NCI-H2107 treated with DMSO at 0.1 percent for 48 hours (cell line): ENCODE data around the gene CBX3.
"Not testable (repeated sequence)": the region's sequence is repeated elsewhere in the genome, so short reads cannot be mapped to it uniquely, and the experiment has no call there.

ENCODE experiments used
- DNase-seq: peaks from one replicate; lab custom pipeline; 2025; ENCODE audit not compliant: unreplicated experiment; lab: John Stamatoyannopoulos, UW

The CBX3 gene

DNA sequence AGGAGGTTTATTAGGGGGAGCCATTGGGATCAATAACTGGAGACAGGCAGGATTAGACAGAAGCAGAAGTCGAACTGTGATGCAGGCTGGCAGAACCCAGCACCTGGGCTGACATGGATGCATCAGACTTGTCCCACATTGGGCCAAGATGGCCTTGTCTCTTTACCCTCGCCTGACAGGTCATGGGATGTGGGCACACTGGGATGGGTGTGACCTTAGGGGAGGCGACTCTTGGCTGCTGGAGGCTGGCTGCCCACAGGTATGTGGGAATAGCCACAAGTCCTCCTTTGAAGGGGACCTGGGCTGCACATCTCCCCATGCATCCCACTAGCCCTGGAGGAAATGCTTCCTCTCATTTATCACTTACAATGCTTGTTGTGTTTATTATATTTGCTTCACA is 32.3 kb upstream of the CBX3 start:
- no peak for DNase-seq

DNA sequence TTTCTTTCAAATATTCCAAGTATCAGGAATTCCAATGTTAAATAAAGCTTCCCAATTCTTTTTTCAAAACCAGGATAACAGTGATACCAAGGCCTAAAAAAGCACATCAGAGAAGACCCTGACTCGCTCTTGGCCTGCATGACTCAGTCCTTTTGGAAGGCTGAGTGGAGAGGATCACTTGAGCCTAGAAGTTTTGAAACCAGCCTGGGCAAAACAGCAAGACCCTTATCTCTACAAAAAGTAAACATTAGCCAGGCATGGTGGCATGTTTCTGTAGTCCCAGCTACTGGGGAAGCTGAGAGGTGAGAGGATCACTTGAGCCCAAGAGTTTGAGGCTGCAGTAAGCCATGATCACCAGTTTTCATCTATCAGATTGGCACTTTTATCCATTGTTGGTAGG is 30.9 kb upstream of the CBX3 start:
- DNase-seq = no peak

DNA sequence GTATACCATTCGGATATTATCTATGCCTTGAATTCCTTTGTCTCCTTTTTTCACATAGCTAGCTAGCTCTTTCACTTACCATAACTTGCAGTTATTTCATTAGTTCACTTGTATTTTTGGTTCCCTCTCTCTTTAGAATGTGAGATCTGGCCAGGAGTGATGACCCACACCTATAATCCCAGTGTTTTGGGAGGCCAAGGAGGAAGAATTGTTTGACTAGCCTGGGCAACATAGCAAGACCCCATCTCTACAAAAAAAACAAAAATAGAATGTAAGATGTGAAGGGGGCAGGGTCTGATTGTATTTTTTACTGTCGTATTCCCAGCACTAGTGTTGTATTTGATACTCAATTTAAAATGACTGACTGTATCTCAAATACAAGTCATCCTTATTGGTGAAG is 29.9 kb upstream of the CBX3 start:
- no peak for DNase-seq

DNA sequence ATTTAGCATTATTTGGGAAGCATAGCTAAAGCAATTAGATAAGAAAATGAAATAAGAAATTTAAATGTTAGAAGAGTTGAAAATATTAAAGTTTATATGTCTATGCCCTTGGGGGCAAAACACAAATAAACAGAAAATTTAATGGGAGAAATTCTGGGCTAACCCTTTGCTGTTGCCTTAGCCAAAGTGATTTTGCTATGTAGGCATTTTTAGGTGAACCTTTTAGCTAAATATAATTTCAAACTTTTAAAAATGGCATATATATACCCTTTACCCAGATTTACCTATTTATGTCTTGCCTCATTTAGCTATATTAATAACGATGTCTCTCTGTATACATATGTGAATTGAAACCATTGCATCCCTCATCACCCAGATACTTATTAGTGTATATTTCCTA is 29.5 kb upstream of the CBX3 start:
- no peak for DNase-seq

DNA sequence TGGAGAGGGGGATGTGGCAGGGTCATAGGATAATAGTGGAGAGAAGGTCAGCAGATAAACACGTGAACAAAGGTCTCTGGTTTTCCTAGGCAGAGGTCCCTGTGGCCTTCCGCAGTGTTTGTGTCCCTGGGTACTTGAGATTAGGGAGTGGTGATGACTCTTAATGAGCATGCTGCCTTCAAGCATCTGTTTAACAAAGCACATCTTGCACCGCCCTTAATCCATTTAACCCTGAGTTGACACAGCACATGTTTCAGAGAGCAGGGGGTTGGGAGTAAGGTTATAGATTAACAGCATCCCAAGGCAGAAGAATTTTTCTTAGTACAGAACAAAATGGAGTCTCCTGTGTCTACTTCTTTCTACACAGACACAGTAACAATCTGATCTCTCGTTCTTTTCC is 25.6 kb upstream of the CBX3 start:
- not testable (repeated sequence) for DNase-seq

DNA sequence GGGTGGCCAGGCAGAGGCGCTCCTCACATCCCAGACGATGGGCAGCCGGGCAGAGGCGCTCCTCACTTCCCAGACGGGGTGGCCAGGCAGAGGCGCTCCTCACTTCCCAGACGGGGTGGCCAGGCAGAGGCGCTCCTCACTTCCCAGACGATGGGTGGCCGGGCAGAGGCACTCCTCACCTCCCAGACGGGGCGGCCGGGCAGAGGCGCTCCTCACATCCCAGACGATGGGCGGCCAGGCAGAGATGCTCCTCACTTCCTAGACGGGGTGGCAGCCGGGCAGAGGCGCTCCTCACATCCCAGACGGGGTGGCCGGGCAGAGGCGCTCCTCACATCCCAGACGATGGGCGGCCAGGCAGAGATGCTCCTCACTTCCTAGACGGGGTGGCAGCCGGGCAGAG is 24.8 kb upstream of the CBX3 start:
- not testable (repeated sequence) for DNase-seq

DNA sequence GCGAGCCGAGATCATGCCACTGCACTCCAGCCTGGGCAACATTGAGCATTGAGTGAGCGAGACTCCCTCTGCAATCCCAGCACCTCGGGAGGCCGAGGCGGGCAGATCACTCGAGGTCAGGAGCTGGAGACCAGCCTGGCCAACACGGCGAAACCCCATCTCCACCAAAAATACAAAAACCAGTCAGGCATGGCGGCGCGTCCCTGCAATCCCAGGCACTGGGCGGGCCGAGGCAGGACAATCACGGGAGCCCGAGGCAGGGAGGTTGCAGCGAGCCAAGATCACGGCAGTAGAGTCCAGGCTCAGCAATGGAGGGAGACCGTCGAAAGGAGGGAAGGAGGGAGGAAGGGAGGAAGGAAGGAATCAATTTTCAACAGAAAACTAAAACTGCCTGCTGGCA is 24.3 kb upstream of the CBX3 start:
- not testable (repeated sequence) for DNase-seq

DNA sequence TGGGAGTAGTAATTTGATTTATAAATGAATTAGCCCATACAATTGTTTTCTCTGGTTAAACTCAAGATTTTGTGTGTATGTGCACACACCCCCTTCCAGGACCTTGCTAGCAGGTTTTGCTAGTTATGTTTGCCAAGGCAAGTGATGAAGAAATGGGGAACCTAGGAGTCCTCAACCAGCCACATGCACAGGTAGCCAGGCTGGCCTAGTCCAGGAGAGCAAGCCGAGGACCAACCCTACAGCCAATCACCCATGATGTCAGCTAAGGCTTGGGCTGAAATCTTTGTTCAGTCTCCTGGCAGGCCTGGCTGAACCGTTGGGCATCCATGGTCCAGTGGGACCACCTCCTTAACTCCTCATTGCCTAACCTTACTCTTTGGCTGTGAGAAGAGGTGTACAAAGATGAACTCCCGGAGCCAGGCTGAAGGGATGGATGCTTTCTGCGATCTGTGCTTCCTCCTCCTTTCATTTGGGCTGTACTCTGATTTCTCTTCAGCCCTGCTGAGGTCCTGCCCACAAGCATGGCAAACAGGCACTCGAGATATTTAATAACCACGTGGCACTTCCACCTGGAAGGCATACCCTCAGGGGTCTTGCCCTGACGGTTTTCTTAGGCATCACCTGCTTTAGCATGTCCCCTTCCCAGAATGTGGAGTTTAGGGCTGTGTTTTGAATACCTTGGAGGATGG is 23.1 kb upstream of the CBX3 start:
- DNase-seq = no peak

DNA sequence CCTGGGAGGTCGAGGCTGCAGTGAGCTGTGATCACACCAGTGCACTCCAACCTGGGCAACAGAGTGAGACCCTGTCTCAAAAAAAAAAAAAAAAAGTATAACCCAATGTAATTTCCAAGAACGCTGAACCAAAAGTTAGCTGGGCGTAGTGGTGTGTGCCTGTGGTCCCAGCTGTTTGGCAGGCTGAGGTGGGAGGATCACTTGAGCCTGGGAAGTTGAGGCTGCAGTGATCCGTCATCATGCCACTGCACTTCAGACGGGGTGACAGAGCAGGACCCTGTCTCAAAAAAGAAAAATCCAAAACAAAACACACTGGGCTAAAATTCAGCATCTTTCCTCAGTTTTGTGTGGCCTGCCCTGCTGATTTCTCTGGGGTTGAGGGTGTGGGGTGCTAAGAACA is 22.1 kb upstream of the CBX3 start:
- no peak for DNase-seq

DNA sequence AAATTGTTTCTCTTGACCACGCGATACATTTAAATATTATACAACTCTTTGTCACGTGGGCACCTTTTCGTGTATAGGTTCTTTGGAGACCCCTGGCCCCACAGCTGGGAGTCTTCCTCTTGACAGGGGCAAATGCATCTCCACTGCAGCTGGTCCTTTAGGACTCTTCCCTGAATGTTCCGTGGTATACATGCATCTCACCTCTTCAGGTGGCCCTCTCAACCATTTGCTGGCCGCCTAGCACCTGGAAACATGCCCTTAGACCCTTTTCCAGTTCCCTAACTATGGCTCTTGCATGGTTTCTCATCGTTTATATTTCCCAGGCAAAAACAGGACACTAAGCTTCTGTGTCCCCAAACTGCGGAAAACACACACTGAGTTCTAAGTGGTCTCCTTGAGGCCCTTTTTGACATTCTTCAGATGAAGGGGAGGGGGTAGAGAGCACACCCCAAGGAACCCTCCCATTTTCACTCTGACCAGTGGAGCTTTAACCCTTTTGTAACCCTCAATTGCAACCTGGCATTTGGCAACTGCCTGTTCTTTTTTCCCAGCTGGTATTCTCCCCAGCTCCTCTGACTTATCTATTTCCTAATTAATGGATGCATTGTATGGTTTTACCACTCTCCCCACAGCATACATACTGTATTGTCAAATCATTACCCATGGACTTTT is 21.6 kb upstream of the CBX3 start:
- DNase-seq = no peak

DNA sequence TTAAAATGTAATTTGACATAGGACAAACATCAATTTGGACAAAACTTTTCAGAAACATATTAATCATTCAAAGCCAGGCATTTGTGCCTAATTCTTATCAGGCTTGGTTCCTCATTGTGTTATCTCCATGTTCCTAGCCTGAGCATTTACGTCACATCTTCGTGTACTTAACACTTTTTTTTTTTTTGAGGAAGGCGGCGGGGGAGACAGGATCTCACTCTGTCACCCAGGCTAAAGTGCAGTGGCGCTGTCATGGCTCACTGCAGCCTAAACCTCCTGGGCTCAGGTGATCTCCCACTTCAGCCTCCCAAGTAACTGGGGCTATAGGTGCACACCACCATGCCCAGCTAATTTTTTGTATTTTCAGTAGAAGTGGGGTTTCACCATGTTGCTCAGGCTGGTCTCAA is 20.8 kb upstream of the CBX3 start:
- DNase-seq = no peak

DNA sequence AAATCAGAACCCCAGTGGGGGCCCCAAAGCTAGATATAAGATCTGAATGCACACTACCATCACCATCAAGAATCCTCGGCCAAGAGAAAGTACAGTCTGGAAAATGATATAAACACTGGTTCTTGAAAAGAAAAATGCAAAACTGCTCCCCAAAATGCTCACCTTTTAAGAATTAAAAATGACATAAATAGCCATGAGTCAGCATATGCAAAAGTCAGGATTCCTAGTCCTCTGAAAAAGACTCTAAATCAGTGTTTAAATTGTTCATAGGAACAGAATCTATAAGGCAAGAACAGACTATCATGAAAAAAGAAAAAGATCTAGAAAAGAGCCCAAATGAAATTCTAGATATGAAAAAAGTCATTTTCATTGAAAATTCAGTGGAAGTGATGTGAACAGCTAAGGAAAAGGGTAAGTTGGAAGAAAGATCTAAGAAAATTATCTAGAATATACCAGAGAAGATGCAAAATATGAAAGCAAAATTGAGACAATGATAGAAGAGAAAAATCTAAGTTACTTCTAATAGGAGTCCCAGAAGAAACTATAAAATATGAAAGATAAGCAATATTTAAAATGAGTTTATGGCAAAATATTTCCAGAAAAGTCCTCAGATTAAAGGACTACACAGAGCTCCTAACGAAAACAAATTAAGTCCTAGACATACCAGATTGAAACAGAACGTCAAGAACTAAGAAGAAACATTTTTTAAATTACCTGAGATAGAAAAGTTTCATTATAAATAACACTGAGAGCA is 19.9 kb upstream of the CBX3 start:
- DNase-seq = no peak

DNA sequence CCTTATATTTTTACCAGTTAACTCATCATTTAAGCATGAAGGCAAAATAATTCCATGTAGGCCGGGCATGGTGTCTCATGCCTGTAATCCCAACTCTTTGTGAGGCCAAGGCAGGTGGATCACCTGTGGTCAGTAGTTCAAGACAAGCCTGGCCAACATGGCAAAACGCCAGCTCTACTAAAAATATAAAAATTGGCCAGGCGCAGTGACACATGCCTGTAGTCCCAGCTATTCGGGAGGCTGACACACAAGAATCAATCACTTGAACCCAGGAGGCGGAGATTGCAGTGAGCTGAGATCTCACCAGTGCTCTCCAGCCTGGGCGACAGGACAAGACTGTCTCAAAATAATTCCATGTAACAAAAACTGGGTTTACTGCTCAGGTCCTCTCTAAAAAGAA is 19.3 kb upstream of the CBX3 start:
- no peak for DNase-seq

DNA sequence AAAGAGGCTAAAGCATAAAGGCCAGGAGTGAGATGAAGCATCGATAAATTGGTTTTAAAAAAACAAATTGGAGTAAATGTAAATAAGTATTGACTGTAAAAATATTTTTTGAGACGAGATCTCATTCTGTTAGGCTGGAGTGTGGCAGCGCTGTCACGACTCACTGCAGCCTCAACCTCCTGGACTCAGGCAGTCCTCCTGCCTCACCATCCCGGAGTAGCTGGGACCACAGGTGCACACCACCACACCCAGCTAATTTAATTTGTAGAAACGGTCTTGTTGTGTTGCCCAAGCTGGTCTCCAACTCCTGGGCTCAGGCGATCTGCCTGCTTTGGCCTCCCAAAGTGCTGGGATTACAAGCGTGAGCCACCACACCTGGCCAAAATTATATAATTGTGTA is 18.8 kb upstream of the CBX3 start:
- DNase-seq = no peak

DNA sequence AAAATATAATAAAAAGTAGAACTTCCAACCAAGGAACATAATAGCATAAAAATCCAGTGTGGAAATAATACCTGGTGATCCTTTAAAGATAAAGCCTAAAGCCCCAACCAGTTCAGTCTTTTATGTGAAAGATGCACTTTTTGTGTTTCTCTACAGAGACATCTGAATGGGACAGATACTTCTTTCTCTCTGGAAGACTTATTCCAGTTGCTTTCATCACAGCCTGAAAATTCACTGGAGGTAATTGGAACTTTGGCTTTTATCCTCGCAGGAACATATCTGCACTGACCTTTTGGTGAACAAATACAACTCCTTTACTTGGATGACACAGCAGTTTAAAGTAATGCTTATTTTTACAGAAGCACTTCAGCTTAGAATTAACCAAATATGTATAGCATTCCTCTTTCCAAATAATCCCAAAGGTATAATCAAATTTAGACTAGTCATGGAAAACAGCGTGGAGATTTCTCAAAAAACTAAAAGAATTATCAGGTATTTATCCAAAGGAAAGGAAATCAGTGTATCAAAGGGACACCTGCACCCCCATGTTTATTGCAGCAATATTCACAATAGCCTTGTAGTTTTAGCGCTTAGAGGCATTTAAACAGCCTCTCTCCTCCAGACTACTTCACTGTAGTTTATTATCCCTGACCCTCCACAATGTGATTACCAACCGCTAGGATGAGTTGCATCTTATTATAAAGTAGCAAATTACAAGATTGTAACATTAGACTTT is 17.8 kb upstream of the CBX3 start:
- DNase-seq = no peak

DNA sequence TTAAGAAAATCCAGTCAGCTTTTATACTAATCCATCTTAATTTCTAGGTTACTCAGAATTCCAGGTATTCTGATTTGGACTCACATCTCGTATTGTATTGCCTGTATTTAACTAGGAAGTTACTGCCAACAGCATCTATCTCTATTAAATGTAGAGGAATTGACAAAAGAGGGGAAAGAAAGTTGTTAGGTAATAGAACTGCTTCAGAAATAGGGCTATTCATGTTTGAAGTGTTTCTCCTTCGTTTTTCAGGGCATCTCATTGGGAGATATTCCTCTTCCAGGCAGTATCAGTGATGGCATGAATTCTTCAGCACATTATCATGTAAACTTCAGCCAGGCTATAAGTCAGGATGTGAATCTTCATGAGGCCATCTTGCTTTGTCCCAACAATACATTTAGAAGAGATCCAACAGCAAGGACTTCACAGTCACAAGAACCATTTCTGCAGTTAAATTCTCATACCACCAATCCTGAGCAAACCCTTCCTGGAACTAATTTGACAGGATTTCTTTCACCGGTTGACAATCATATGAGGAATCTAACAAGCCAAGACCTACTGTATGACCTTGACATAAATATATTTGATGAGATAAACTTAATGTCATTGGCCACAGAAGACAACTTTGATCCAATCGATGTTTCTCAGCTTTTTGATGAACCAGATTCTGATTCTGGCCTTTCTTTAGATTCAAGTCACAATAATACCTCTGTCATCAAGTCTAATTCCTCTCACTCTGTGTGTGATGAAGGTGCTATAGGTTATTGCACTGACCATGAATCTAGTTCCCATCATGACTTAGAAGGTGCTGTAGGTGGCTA is 17.1 kb upstream of the CBX3 start:
- not testable (repeated sequence) for DNase-seq

DNA sequence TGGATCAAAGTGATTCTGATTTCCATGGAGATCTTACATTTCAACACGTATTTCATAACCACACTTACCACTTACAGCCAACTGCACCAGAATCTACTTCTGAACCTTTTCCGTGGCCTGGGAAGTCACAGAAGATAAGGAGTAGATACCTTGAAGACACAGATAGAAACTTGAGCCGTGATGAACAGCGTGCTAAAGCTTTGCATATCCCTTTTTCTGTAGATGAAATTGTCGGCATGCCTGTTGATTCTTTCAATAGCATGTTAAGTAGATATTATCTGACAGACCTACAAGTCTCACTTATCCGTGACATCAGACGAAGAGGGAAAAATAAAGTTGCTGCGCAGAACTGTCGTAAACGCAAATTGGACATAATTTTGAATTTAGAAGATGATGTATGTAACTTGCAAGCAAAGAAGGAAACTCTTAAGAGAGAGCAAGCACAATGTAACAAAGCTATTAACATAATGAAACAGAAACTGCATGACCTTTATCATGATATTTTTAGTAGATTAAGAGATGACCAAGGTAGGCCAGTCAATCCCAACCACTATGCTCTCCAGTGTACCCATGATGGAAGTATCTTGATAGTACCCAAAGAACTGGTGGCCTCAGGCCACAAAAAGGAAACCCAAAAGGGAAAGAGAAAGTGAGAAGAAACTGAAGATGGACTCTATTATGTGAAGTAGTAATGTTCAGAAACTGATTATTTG is 16.3 kb upstream of the CBX3 start:
- DNase-seq = no peak

DNA sequence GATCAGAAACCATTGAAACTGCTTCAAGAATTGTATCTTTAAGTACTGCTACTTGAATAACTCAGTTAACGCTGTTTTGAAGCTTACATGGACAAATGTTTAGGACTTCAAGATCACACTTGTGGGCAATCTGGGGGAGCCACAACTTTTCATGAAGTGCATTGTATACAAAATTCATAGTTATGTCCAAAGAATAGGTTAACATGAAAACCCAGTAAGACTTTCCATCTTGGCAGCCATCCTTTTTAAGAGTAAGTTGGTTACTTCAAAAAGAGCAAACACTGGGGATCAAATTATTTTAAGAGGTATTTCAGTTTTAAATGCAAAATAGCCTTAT is 15.7 kb upstream of the CBX3 start:
- DNase-seq = no peak

DNA sequence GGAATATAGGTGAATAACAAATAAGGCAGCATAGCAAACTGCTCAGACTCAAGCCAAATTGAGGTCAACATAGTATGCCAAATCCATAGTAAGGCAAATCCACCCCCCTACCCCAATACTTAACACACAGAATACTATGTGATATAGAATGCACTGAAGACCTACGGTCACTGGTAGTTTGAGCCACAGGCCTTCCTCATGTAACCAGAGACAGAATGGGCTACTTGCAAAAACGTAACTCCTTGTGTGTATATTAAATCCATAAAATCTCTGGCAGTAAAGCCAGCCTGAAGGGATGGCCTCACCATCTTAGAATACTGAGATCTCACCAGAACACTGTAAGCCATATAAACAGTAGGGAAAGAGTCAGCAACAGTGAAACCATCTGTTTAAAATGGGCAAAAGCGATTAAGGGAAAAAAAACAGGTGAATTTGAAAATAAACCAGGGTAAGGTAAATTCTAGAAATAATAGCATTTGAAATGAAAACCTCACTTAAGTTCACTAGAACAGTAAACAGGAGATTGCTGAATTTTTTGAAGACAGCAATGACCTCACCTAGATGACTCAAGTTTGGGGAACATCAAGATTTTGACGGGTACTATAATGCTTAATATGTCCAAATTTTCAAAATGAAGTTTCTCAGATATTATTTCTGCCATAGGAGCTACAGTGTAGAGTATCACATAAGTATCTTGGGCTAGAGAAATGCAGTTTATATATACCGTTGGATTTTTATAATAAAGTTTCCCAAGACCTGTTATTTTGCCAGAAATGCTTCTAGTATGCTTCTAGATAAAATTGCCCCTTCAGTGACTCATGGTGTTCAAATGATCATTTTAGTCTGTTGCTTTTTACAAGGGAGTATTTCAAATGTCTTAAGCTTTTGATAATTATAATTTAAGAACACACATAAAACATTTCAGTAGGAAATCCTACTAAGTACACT is 14.9 kb upstream of the CBX3 start:
- DNase-seq = no peak
